NCI-H2227 treated with DMSO at 0.1 percent for 48 hours (cell line): ENCODE data around the gene TBC1D22A.
"Not testable (repeated sequence)": the region's sequence is repeated elsewhere in the genome, so short reads cannot be mapped to it uniquely, and the experiment has no call there.

Experiments used
- DNase-seq: peaks from one replicate; lab custom pipeline; 2025; lab: John Stamatoyannopoulos, UW

Gene TBC1D22A

DNA sequence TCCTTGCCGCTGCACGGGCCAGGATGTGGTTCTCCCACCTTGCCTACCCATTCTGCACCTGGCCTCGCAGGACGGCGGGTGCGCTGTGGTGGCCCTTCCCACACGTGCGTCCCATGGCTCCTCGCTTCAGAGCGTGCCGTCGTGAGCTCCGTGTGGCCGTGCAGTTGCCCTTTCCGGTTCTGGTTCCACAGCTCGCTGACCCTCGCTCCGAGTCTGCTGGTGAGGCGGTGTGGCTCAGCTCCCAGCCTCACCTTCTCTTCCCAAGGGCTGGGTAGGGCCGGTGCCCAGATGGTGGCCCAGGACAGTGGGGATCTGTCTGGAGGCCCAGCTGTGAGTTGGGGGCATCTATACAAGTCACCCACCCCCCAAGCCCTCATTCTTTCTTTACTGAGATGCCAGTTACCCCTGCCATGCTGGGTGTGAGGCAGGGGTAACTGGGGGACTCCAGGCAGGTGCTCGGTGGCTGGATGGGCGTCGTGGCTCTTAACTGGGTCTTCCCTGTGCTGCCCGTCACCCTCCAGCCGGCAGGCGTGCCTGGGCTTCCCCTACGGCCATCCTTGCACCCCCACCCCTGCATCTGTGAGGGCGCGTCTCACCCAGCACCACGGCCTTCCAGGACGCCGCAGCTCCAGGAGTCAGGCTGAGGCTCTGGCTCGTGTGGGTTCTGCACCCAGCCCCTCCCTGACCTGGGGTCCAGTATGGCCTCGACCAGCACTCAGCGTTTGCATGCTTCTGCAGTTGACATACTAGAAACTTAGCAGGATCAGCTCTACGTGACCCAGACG lies 395.2 kb downstream of the TBC1D22A start:
- DNase-seq: no peak

DNA sequence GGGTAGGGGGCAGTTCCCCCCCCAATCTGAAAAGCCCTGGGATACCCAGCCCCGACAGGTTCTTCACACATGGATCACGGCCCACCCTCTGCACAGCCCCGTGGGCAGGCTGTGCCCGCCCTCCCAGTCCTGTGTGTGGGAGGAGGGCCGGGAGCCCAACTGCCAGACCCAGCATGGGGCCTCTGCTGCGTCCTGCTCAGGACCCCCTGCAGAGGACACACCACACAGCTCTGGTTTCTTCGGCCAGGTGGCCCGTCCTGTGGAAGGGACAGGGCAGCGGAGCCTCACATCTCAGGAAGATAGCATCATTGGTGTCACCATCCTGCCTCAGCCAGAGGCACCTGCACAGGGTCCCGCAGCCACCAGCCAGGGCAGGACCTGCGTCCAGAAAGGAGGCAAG lies 396.0 kb downstream of the TBC1D22A start:
- DNase-seq: no peak

DNA sequence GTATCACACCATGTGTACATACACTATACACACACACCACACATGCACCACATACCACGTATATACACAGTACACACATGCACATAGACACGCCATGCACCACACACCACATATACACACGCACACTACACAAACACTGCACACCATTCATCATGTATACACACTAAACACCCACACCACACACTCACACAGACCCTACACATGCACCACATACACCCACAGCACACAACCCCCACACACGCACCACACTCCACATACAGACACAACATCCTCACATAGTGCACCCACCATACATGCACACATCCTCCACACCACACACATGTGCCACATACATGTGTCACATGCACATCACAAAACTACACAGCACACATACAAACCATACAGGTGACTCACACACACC lies 397.1 kb downstream of the TBC1D22A start:
- no peak for DNase-seq

- DNase-seq: no peak
Observed at GRCh38 chr22:47160141-47160541, 397.7 kb downstream of the TBC1D22A start.

DNA sequence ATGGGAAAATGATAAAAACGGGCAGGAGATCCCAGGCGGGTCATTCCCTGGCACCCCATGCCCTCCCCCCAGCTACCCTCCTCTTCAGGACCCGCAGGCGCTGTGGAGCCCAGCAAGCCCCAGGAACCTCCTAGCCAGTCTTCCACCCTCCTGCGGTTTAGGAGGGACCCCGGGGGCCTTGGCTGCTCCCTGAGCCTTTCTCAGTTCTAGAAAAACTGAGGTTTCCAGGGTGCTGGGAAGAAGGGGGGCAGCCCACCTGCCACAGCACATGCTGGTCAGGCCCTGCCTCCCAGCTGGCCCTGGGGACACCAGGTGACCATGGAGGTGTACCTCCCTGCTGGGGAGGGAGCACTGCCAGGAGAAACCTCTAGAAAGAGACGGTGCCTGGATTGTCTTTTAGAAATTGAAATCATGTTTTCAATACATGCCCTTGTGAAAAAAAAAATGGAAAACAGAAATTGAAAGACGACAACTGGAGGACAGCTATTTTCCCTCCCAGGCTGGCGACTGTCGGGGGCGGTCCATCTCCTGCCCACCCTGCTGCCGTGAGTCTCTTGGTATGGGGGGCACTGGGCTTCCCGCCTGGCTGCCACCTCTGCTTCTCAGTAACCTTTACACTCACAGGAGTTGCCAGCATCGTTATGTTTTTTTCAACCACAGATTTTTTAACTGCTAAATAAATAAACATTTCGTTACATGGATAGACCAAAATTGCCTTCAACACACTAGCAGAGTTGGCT lies 398.5 kb downstream of the TBC1D22A start:
- no peak for DNase-seq

DNA sequence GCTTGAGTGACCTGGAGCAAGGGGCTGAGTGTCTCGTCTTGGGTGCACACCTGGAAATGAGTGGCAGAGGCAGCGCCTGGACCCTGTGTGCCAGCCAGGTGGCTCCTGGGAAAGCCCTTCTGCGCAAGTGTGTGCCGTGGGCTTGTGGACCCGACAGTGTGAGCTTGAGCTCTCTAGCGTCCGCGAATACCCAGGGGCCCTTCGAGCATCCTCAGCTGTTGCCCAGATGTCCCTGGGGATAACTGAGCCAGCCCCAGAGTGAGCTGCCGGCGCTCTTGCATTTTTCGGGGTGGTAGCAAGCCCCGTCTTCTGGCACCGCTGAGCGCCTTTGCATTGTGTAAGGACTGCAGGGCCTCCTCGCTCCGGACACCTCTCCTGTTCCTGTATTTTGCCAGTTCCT lies 399.2 kb downstream of the TBC1D22A start:
- DNase-seq: no peak

- no peak for DNase-seq
Observed at GRCh38 chr22:47162865-47163264, 400.4 kb downstream of the TBC1D22A start.

DNA sequence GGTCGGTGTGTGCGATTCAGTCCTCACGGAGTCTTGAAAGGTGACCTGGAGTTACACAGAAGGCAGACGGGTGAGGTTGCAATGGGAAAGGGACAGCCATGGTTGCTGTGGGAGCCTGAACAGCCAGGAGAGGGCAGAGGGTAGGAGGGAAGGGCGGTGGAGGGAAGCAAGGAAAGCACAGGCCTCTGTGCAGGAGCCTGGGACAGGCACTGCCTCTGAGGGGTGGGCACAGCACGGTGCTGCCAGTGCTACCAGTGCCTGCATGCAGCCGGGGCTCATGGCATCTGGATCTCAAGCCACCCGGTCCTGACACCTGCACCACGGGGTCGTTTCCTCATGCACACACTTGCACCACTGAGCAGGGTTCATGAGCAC lies 401.0 kb downstream of the TBC1D22A start:
- DNase-seq: no peak

- DNase-seq: no peak
Observed at GRCh38 chr22:47163856-47164513, 401.5 kb downstream of the TBC1D22A start.

DNA sequence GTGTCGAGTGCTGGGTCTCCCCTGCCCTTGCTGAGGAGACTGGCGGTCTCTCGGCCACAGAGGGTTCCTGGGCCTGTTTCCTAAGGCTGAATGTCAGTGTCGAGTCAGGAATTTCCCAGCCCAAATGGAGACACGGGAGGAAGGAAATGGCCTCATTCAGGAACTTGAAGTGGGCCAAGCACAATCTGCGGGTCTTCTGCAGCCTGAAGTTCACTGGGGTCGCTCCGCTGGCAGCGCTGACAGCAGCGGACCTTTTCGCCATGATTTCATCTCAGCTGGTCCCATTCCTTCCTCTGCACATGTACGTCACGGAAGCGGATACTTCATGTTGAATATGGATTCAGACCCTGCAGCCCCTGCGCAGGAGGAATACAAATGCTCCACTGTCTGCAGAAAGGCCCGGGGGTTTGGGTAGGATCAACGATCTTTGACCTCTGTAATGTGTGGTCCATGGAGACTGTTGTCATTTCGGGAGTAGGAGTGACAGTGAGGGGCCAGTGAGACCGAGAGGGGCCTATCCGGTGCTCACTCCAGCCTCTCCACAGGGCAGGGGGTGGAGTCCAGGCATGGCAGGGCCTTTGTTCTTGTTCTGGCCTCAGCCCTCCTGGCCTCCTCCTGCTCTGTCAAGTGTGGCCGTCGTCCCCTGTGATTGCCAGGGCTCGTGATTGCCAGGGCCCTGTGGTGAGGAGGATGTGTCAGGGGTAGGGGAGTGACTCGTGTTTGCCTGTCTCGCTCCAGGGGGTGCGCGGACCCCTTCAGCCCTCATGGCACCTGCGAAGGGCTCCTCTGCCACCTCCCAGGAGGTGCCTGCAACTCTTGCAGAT lies 402.3 kb downstream of the TBC1D22A start:
- DNase-seq: no peak

- DNase-seq: no peak
Observed at GRCh38 chr22:47165338-47166032, 403.0 kb downstream of the TBC1D22A start.

- DNase-seq: no peak
Observed at GRCh38 chr22:47166033-47166404, 403.6 kb downstream of the TBC1D22A start.

GRCh38 chr22:47166446-47167016 lies 404.1 kb downstream of the TBC1D22A start:
- DNase-seq: no peak

- DNase-seq: no peak
Observed at GRCh38 chr22:47167056-47167455, 404.6 kb downstream of the TBC1D22A start.

GRCh38 chr22:47167921-47168320 lies 405.5 kb downstream of the TBC1D22A start:
- not testable (repeated sequence) for DNase-seq

DNA sequence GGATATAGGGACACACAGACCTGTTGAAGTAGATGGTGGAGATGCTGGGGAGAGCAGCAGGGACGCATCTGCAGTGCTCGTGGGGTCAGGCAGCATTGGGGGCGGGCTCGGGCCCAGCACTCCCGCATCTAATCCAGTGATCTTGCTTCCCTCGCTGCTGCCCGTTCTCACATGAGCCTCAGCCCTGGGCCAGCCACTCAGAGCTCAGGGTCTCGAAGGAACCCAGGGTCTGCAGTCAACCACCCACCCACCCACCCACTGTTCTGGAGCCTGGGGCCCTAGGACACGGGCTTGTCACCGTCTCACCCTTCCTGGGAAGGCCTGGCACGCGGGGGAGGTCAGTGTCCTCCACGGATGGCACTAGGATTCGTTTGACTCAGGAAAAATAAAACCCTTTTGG lies 406.0 kb downstream of the TBC1D22A start:
- no peak for DNase-seq

GRCh38 chr22:47168900-47169800 lies 406.7 kb downstream of the TBC1D22A start:
- no peak for DNase-seq

GRCh38 chr22:47169801-47170140 lies 407.3 kb downstream of the TBC1D22A start:
- no peak for DNase-seq

DNA sequence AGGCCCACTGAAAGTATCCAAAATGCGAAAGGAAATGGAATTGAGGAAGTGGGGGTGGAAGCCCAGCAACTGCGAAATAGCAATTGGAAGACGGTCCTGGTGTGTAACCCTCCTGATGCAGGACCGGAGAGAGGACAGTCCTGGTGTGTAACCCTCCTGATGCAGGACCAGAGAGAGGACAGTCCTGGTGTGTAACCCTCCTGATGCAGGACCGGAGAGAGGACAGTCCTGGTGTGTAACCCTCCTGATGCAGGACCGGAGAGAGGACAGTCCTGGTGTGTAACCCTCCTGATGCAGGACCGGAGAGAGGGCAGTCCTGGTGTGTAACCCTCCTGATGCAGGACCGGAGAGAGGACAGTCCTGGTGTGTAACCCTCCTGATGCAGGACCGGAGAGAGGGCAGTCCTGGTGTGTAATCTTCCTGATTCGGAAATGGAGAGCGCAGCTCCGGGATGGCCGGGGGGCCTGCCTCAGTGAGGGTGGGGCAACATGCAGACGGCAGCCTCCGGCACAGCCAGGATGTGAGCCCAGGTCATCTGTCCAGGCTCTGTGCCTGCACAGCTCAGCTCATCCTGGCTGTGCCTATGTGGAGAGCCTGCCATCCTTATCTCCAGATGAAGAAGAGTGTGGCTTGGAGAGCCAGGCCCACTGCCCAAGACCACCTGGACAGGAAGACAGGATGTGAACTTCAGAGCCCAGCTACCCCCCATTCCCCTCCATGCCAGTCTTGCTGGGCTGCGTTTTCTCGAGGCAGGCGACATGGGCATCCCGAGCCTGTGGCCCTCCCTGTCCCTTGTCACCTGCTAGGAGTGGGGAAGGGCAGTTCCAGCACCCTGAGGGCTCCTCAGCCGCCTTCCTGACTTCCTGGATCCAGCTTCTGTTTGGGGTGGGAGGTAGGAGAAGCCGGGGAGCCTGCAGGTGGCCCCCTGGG lies 408.3 kb downstream of the TBC1D22A start:
- not testable (repeated sequence) for DNase-seq
